PC-3 (cell line): ENCODE measurements around the gene AGPAT4.

Experiments
- CTCF ChIP-seq: fragments of 300-600 bp; sonication (generic); conservative IDR thresholded peaks from 2 replicates; pipeline ENCODE4 v1.5.1; 2017; ENCODE audit warnings: antibody characterized with exemption, low read depth, mild to moderate bottlenecking, low read length
- EZH2 ChIP-seq: fragments of 300-600 bp; sonication (generic); IDR thresholded peaks from one replicate; pipeline ENCODE4 v1.6.1; 2017; ENCODE audit warnings: antibody characterized with exemption, mild to moderate bottlenecking, low read length; ENCODE audit not compliant: unreplicated experiment
- EZH2phosphoT487 ChIP-seq: fragments of 300-600 bp; sonication (generic); IDR thresholded peaks from 2 replicates; pipeline ENCODE4 v1.6.1; 2018; ENCODE audit warnings: mild to moderate bottlenecking, antibody characterized with exemption, low read length, borderline replicate concordance

- no peak for TF ChIP-seq CTCF
- TF ChIP-seq EZH2, result no peak
- TF ChIP-seq EZH2phosphoT487, result no peak
Measured at GRCh38 chr6:161171207-161171606, 102.7 kb downstream of the AGPAT4 start.
